Ammon's horn (tissue), 1 donor: ENCODE measurements around the gene TMEM238.
A peak's percentile ranks its signal among the peaks of the same experiment; 100 is the strongest.
"Not testable (repeated sequence)": the region's sequence is repeated elsewhere in the genome, so short reads cannot be mapped to it uniquely, and the experiment has no call there.

Experiments
- DNase-seq: peaks from one replicate; pipeline ENCODE4 v3.0.0-alpha.2; 2016; ENCODE audit warnings: low spot score

TMEM238 gene

DNA sequence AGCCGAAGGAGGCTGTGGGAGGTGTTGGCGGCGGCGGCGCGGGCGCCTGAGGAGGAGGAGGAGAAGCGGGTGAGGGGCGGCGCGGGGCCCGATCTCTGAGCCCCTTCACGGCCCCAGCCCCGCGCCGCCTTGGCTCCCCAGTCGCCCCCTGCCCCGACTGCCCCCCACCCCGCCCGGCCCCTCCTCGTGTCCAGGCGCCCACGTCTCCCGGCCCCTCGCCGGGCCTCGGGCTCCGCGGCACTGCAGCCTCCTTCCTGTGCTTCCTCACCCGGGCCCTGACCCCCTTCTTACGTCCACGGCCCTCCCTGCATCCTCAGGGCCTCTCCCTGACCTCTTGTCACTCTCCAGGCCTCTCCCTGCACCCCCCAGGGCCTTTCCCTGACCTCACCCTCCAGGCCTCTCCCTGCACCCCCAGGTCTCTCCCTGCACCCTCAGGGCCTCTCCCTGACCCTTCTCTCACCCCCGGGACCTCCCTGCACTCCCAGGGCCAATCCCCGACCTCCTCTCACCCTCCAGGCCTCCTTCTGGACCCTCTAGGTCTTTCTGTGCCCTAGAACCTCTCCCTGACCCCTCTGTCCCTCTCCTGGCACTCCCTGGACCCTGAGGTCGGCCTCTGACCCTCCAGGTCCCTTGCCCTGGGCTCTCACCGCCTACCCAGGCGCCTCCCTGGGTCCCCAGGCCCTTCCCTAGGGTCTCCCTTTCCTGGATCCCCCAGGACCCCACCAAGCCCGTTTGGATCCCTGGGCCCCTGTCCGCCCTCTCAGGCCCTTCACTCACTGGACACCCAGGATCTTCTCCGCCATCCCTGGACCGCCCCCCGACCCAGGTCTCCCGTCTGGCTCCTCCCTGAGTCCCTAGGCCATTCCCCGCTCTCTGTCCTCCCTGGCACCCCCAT is 44.0 kb downstream of the TMEM238 start:
- no peak for DNase-seq

DNA sequence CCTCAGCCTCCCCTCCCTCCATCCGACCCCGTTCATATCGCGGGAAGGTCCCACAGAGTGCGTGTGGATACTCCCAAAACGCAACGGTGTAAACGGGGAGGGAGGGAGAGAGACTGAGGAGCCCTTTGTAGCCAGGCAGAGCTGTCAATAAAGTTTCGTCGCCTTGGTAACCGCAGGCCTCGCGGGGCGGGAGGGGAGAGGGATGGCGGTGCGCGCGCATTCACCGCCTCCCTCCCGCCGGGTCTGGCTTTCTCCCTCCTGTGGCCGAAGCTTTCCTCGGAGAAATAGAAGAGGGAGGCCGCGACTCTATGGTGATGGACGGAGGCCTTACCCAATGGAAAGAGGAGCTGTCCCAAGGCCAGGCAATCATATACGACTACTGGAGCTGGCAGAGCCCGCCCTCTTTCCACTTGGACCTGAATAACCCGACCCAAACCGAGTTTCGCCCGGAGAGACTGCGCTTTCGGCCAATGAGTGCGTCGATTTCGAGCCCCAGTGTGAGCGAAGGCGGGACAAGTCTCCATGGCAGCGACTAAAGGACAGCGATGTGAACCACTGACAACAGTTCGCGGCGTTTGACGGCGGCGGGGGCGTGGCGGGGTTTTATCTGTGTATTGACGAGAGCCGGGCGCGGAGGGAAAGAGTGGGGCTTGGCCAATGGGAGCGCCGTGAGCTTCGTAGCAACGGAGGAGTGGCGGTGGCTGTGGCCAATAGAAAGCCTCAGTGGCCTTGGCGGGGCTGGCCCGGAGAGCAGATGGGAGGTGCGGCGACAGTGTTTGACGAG is 44.8 kb downstream of the TMEM238 start, which contains the start of gene KMT5C:
Gene KMT5C (plus strand): TSS at position 772 of the 784 bp plus-strand sequence. CDS start 2,061 bp downstream, outside the sequence.
- DNase-seq = peak; percentile 100

DNA sequence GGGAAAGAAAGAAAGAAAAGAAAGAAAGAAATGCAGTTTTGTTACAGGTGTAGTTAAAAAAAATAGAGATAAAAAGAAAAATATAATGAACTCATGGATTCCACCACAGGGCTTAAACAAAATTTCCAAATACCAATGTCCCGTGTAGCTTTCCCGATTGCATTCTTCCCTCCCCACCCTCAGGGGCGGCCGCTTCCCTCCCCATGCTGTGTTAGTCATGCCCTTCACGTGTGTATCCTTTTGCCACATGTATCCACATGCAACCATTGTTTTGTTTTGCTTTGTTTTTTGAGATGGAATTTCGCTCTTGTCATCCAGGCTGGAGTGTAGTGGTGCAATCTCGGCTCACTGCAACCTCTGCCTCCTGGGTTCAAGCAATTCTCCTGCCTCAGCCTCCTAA is 48.0 kb downstream of the TMEM238 start:
- DNase-seq = no peak

DNA sequence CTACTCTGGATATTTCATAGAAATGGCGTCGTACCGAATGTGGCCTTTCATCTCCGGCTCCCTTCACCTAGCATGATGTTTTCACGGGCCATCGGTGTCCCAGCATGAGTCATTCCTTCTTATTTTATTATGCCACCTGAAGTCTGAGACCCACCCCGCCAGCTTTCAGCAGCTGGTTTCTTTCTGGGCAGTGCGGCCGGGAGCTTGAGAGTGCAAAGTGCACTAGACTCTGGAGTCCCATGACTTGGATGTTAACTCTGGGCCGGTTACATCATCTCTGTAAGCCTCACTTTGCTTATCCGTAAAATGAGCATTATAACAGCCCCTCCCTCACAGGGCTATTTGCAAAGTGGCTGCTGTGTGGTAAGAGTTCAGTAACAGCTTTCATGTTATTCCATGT is 50.2 kb downstream of the TMEM238 start:
- no peak for DNase-seq

DNA sequence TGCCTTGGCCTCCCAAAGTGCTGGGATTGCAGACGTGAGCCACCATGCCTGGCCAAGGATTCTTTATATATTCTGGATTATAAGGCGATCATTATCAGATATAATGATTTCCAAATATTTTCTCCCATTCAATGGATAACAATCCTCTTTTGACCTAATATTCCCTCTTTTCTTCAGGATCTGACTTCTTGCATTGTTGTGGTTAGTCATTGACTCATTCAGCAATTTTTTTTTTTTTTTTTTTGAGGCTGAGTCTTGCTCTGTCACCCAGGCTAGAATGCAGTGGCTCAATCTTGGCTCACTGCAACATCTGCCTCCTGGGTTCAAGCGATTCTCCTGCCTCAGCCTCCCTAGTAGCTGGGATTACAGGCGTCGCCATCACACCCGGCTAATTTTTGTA is 54.3 kb downstream of the TMEM238 start:
- not testable (repeated sequence) for DNase-seq
